ENCODE measurements around the gene TOP2A. TPM values are rescaled to one million over a fixed set of nuclear protein-coding genes. Genes with fewer than 3 reads are reported as not detected.

TOP2A gene
- total RNA-seq, 1 donor, result 145 TPM

- DNase-seq (ENCODE audit: low read depth), result peak; percentile 81
- TF ChIP-seq CTCF (IDR thresholded peaks at IDR 0.05; ENCODE audit: insufficient read depth, low read length), result no peak
- peak overlapping the region; percentile 85 for H3K4me3 ChIP-seq (ENCODE audit: low read depth, low read length)
Observed at GRCh38 chr17:40345161-40345993, 72.3 kb downstream of the TOP2A start.

GRCh38 chr17:40344421-40345160, 73.1 kb downstream of the TOP2A start:
- DNase-seq (ENCODE audit: low read depth), result no peak
- TF ChIP-seq CTCF (IDR thresholded peaks at IDR 0.05; ENCODE audit: insufficient read depth, low read length), result no peak

GRCh38 chr17:40343219-40344119, 74.2 kb downstream of the TOP2A start:
- no peak for TF ChIP-seq CTCF (IDR thresholded peaks at IDR 0.05; ENCODE audit: insufficient read depth, low read length)
- no peak for DNase-seq (ENCODE audit: low read depth)
- H3K4me3 ChIP-seq (ENCODE audit: low read depth, low read length), result peak overlapping the region; percentile 85

More at GRCh38 chr17:40344421-40345160, 73.1 kb downstream of the TOP2A start:
- peak overlapping the region; percentile 85 for H3K4me3 ChIP-seq (ENCODE audit: low read depth, low read length)

- DNase-seq (ENCODE audit: low read depth), result no peak
Observed at GRCh38 chr17:40342504-40343218, 75.0 kb downstream of the TOP2A start.

GRCh38 chr17:40341808-40342503, 75.7 kb downstream of the TOP2A start:
- peak overlapping the region; percentile 85 for H3K4me3 ChIP-seq (ENCODE audit: low read depth, low read length)
- TF ChIP-seq CTCF (IDR thresholded peaks at IDR 0.05; ENCODE audit: insufficient read depth, low read length), result no peak
- peak; percentile 57 for DNase-seq (ENCODE audit: low read depth)

More at GRCh38 chr17:40342504-40343218, 75.0 kb downstream of the TOP2A start:
- peak overlapping the region; percentile 85 for H3K4me3 ChIP-seq (ENCODE audit: low read depth, low read length)
- no peak for TF ChIP-seq CTCF (IDR thresholded peaks at IDR 0.05; ENCODE audit: insufficient read depth, low read length)
